NCI-H128 (cell line): ENCODE measurements around the gene ACTRT2.

Experiments
- DNase-seq: peaks from one replicate; lab custom pipeline; 2025; ENCODE audit not compliant: unreplicated experiment; lab: John Stamatoyannopoulos, UW

Gene ACTRT2

GRCh38 chr1:2983706-2984398 is 37.4 kb upstream of the ACTRT2 start:
- DNase-seq: no peak

- no peak for DNase-seq
Observed at GRCh38 chr1:2984399-2985061, 36.7 kb upstream of the ACTRT2 start.

- no peak for DNase-seq
Observed at GRCh38 chr1:2985067-2985561, 36.2 kb upstream of the ACTRT2 start.

GRCh38 chr1:2985694-2986548 is 35.3 kb upstream of the ACTRT2 start:
- no peak for DNase-seq

- no peak for DNase-seq
Observed at GRCh38 chr1:2986549-2987305, 34.5 kb upstream of the ACTRT2 start.

DNA sequence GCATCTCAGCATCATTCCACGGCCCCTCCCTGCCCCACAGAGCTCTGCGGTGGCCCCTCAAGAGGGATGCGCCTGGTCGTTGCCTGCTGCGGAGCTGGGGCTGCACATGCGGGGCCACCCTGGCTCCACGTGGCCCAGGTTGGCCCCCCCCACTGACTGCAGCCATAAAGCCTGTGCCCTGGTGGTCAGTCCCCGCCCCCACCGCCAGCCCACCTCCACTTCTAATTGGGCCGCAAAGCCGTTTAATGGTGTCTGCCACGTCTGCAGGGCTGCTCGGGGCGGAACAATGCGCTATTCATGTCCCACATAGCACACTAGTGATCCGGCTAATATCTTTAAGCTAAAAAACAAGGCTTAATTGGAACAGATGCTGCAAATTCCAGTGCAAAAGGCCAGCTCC is 33.5 kb upstream of the ACTRT2 start:
- DNase-seq: no peak

DNA sequence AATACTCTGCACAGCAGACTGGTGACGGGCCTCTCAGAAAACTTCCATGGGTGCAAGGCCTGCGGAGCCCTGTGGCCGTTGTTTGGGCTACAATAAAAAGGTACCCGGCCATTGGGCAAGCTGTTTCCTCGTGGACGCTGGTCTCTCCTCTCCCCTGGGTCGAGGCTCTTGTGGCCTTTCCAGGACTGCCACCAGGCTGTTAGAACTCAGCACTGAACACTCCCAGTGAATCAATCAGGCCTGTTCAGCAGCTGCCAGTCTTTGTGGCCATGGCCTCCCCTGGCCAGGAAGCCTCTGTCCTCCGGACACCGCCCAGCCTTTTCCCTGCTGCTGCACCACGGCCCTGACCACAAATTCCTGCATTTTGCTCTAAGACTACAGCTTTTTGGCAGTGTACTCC is 33.0 kb upstream of the ACTRT2 start:
- no peak for DNase-seq

GRCh38 chr1:2989185-2989584 is 32.1 kb upstream of the ACTRT2 start:
- DNase-seq: no peak

- no peak for DNase-seq
Observed at GRCh38 chr1:2989976-2990375, 31.3 kb upstream of the ACTRT2 start.

GRCh38 chr1:2990376-2991115 is 30.7 kb upstream of the ACTRT2 start:
- DNase-seq: no peak

DNA sequence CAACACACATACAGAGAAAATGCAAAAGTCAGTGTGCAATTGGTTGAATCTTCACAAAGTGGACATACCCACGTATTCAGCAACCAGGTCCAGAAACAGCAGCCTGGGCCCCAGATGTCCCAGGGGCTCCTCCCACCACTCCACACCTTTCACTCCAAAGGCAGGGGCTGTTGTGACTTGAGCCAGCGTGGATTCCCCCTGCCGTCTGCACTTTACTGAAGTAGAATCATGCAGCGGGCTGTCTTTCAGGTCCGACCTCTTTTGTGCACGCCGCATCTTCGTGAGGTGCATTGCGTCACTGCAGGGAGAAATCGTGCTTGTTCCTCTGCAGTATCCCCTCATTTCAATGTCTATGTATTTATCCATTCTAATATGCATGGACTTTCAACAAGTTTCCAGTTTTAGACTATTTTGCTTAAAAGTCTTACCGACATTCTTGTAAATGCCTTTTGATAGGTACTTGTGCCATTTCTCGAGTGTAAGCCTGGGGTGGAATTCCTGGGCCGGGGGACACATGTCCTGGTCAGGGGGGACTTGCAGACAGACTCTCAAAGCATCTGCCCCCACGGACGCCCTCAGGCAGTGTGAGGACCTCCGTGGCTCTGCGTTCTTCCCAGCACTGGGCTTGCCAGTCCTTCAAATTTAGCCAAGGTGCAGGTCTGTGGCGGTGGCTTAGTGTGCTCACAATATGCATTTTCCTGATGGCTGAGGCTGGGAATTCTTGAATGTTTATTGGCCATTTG is 29.3 kb upstream of the ACTRT2 start:
- DNase-seq: no peak

DNA sequence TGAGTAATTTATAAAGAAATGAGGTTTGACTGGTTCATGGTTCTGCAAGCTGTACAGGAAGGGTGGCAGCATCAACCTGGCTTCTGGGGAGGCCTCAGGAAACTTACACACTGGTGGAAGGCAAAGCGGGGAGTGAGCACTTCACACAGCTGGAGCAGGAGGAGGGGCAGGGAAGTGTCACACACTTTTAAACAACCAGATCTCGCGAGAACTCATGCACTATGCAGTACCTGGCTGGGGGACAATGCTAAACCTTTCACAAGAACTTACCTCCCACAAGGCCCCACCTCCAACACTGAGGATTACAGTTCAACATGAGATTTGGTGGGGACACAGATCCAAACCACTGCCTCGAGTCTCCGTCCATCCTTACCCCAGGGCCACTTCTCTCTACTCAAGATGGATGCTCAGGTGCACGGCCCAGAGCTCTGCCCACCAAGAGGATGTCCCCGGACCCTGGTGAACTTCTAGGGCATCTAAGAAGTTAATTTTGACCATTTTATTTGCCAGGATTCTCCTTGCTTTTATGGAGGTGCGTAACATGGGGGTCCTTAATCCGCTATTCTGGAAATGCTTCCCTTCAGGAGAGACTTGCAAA is 22.7 kb upstream of the ACTRT2 start:
- DNase-seq: no peak

- no peak for DNase-seq
Observed at GRCh38 chr1:2999138-2999537, 22.1 kb upstream of the ACTRT2 start.

- no peak for DNase-seq
Observed at GRCh38 chr1:2999571-2999970, 21.7 kb upstream of the ACTRT2 start.

- DNase-seq: no peak
Observed at GRCh38 chr1:3000214-3000613, 21.1 kb upstream of the ACTRT2 start.

DNA sequence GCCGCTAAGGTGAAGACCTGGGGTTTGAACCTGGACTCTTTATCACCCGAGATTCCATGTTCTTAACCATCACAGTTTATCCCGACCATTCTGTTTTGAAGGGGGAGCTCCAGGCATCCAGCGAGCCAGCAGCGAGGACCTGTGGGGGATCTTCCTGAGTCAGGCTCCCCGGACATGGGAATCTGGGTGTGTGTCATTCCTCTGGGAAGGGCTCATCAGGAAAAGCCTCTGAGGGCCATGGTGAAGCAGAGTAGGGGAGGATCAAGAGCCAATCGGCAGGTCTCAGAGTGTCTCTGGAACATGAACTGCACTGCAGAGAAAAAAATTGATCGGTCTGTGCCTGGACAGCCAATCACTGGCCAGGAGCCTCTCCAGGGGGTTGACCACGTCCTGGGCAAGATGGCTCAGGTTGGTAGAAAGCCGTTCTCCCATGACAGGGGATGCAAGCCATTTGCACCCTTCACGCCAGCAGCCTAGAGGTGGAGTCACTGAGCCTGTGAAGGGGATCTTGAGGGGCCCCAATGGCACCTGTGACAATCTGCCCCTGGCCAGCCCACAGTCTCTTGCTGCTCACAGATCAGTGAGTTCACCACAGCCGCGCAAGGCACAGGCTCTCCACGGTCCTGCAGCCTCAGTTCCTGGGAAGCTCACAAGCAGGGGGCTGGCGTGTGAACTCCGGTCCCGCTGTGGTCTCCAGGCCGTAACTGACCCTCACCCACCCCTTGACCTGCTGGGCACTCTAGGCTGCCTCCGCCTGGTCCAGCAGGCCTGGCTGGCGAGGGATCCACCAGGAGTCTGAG is 20.4 kb upstream of the ACTRT2 start:
- no peak for DNase-seq

DNA sequence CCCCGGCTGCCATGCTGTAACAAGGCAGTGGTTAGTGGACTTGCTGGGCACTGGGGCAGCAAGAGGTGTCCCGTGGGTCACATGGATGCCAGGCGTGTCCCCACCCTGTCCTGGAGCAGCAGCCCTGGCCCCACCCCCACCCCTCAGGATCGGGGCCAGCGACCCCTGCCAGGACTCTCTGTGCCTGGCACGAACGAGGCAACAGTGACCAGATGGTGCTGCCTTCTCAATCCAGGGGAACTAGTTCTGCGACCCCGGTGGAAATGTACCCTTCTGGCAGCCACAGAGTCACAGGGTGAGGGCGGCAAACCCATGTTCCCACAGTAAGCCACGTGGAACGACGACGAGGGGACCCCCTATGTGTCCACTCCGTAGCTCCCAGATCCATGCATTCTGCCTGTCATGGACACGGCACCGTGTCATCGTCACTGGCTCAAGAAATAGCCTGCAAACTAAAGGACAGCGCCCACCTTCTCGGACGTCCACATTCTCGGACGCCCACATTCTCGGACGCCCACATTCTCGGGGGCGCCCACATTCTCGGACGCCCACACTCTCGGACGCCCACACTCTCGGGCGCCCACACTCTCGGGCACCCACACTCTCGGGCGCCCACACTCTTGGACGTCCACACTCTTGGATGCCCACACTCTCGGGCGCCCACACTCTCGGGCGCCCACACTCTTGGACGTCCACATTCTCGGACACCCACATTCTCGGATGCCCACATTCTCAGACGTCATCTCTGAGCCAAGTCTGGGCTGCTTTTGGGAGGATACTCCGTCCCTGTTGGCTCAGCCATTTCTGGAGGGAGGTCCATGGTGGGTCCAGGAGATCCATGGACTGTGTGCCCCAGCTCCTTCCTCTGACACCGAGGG is 19.6 kb upstream of the ACTRT2 start:
- DNase-seq: no peak
